ENCODE results near the gene ELF5. TPM values are rescaled to one million over a fixed set of nuclear protein-coding genes. Genes with fewer than 3 reads are reported as not detected.

The ELF5 gene
- total RNA-seq, 4 donors from 2014 or later: 1.1 TPM; not detected in 3

DNA sequence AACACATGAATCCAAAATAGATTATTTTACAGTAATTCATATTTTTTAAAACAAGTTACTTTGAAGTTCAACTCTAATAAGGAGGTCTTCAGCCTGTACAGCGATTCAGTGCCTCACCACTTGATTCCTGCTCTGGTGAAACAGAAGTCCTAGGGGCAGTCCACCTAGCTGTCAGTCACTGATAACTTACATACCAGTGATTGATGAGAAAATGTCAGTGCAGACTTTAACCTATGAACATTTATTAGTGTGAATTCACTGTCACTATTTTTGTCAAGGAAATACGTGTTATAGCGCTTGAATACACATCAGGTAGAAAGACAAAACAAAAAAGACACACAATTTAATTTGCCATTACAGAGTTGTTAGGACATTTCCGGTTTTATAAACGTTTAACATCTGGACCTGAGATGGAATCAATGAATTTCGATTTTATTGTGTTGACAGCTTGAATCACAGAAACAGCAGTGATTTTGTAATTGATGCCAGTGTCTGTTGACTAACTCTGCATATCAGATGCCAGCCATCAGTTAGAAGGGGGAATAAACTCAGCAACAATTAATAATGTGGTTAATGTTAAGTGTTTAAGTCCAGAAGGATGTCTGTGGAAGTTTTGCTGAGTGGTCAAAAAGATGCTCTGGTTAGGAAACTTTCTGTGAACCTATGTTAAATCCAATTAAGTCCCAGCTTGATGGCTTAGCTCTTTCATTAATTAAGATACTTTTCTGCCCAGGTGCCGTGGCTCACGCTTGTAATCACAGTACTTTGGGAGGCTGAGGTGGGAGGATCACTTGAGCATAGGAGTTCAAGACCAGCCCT lies 34.5 kb downstream of the ELF5 start:
- no peaks in the 10 kb centered on the region for H3K4me1 ChIP-seq
- ATAC-seq: no peak
- 55 to 56% methylated on average over 7 to 8 of the region's 8 CpGs for WGBS, 2 donors (ENCODE audit: low coverage in 1 of 2)
- TF ChIP-seq, protein P1, sequence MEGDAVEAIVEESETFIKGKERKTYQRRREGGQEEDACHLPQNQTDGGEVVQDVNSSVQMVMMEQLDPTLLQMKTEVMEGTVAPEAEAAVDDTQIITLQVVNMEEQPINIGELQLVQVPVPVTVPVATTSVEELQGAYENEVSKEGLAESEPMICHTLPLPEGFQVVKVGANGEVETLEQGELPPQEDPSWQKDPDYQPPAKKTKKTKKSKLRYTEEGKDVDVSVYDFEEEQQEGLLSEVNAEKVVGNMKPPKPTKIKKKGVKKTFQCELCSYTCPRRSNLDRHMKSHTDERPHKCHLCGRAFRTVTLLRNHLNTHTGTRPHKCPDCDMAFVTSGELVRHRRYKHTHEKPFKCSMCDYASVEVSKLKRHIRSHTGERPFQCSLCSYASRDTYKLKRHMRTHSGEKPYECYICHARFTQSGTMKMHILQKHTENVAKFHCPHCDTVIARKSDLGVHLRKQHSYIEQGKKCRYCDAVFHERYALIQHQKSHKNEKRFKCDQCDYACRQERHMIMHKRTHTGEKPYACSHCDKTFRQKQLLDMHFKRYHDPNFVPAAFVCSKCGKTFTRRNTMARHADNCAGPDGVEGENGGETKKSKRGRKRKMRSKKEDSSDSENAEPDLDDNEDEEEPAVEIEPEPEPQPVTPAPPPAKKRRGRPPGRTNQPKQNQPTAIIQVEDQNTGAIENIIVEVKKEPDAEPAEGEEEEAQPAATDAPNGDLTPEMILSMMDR (IDR thresholded peaks at IDR 0.05): no peak
- no peak for TF ChIP-seq EP300 (IDR thresholded peaks at IDR 0.05)
- no peak for TF ChIP-seq POLR2A (IDR thresholded peaks at IDR 0.05)
- TF ChIP-seq POLR2AphosphoS5 (IDR thresholded peaks at IDR 0.05): no peak
- no peaks in the 10 kb centered on the region for H3K9me3 ChIP-seq
- H3K27me3 ChIP-seq: no peaks in the 10 kb centered on the region
- H3K27ac ChIP-seq: no peak overlapping the region
- no peaks in the 10 kb centered on the region for H3K36me3 ChIP-seq
- H3K4me3 ChIP-seq: no peak overlapping the region

DNA sequence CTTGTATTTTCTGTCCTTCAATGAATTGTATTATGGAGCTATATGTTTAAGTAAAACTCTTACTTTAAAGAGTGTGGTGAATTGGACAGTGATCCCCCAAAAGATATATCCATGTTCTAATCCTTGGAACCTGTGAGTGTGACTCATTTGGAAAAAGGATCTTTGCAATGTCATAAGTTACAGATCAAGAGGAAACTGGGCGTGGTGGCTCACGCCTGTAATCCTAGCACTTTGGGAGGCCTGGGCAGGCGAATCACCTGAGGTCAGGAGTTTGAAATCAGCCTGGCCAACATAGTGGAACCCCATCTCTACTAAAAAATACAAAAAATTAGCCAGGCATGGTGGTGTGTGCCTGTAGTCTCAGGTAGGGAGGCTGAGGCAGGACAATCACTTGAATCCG lies 36.7 kb downstream of the ELF5 start:
- Histone ChIP-seq H3K4me1 (no peaks in the 10 kb centered on the region), H3K36me3 (peaks cover 4 to 18% of the 10 kb centered on the region in 2 donors), H3K4me3 (no peak overlapping the region), H3K27ac (no peak overlapping the region), H3K27me3 (no peaks in the 10 kb centered on the region), H3K9me3 (no peaks in the 10 kb centered on the region)
- TF ChIP-seq, protein P1 (IDR thresholded peaks at IDR 0.05): no peak
- no peak for TF ChIP-seq POLR2A (IDR thresholded peaks at IDR 0.05)
- ATAC-seq: no peak
- 86 to 91% methylated on average over 3 to 4 of the region's 4 CpGs for WGBS, 2 donors (ENCODE audit: low coverage in 1 of 2)

DNA sequence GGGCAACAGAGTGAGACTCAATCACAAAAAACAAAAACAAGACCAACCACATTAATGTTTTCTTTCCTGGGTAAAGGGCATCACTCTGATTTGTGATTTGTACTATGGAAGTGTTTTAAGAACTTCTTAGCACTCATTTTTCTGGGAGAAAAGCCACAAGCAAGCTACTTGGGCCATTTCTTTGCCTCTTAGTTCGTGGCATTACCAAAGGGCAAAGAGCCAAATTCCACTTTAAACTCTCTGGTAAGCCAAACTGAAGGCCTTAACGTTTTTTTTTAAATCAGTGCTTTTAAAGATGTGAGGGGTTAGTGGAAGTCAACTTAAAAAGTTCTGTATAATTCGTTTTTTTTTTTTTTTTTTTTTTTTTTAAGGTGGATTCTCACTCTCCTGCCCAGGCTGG lies 37.9 kb downstream of the ELF5 start:
- Histone ChIP-seq H3K27ac (no peak overlapping the region), H3K9me3 (no peaks in the 10 kb centered on the region), H3K4me3 (no peak overlapping the region), H3K36me3 (peaks cover 7 to 30% of the 10 kb centered on the region in 2 donors), H3K27me3 (no peaks in the 10 kb centered on the region), H3K4me1 (no peaks in the 10 kb centered on the region)
- WGBS, 2 donors (ENCODE audit: low coverage in 1 of 2): 9 to 20% methylated on average over 1 to 3 of the region's 3 CpGs
- TF ChIP-seq POLR2AphosphoS5 (IDR thresholded peaks at IDR 0.05): no peak
- TF ChIP-seq, protein P1 (IDR thresholded peaks at IDR 0.05): no peak
- TF ChIP-seq POLR2A (IDR thresholded peaks at IDR 0.05): no peak
- no peak for TF ChIP-seq EP300 (IDR thresholded peaks at IDR 0.05)
- no peak for ATAC-seq

DNA sequence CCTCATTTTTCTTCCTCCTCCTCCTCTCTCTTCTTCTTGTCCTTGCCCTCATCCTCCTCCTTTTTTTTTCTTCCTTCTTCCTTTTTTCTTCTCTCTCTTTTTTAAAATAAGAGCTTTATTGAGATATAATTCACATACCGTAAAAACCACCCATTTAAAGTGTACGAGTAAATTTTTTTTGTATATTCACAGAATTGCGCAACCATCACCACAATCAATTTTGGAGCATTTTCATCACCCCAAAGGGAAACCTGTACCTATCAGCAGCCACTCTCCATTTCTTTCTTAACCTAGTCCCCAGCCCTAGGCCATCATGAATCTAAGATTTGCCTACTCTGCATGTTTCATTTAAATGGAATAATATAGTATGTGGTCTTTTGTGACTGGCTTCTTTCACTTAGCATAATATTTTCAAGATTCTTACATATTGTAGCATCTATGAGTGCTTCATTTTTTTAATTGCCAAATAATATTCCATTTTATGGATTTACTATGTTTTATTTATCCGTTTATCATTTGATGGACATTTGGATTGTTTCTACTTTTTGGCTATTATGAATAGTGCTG lies 39.9 kb downstream of the ELF5 start:
- 90 to 93% methylated on average over 4 of the region's 4 CpGs for WGBS, 2 donors (ENCODE audit: low coverage in 1 of 2)
- no peak for ATAC-seq
- peaks cover 11 to 49% of the 10 kb centered on the region in 2 donors for H3K36me3 ChIP-seq
- no peak for TF ChIP-seq POLR2A (IDR thresholded peaks at IDR 0.05)
- TF ChIP-seq, protein P1 (IDR thresholded peaks at IDR 0.05): no peak
- no peak for TF ChIP-seq EP300 (IDR thresholded peaks at IDR 0.05)
- TF ChIP-seq POLR2AphosphoS5 (IDR thresholded peaks at IDR 0.05): no peak
- no peak overlapping the region for H3K27ac ChIP-seq
- H3K4me3 ChIP-seq: no peak overlapping the region
- H3K4me1 ChIP-seq: no peaks in the 10 kb centered on the region
- no peaks in the 10 kb centered on the region for H3K9me3 ChIP-seq
- H3K27me3 ChIP-seq: no peaks in the 10 kb centered on the region
